ENCODE data around the gene LIMK2.

DNA sequence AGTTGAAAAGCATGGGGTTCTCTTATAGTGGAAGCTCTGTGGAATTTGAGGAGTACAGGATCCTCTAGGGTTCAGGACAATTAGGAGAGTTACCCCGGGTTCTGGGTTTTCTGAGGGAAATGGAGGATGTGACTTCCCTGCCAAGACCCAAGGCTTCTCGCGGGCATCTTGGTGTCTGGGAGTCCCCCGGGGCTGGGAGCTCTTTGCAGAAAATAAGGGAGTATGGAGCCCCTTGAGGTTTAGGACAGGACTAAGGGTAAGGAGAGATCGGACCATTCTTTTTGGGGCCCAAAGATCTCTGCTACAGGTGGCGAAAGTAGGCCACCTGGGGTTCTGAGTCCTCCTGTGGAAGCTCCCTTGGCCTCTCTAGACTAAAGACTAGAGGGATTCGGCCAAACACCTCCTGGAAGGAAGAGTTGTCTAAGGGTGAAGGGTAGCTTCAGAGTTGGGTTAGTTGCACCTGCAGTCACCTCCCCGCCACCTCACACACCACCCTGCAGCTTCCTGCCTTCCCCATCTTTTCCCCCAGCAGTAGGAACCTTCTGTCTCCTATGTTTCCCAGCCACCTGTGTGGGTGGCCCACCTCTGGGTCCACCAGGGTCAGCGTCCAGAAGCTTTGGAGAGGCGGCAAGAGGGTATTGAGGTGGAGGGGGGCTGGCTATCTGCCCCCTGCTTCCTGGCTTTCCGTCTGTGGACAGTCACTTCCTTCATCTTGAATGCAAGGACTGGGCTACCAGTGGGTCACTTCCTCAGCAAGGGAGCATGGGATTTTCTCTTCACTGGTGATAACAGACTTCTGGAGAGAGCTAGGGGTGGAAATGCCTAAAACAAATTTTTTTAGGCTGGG, 908 bp downstream of the LIMK2 start:
- TF ChIP-seq CTCF (IDR thresholded peaks at IDR 0.05; ENCODE audit: poor library complexity, severe bottlenecking) (no peak), EZH2 (IDR thresholded peaks at IDR 0.05; ENCODE audit: borderline replicate concordance, insufficient read depth, low read length, poor library complexity, severe bottlenecking) (no peak), EP300 (conservative IDR thresholded peaks at IDR 0.05; ENCODE audit: poor library complexity, severe bottlenecking) (no peak)

Measured in neural cell (in vitro differentiated cells).